Measurements from ENCODE around the gene PCED1A.
A peak's percentile ranks its signal among the peaks of the same experiment; 100 is the strongest.

Gene PCED1A

DNA sequence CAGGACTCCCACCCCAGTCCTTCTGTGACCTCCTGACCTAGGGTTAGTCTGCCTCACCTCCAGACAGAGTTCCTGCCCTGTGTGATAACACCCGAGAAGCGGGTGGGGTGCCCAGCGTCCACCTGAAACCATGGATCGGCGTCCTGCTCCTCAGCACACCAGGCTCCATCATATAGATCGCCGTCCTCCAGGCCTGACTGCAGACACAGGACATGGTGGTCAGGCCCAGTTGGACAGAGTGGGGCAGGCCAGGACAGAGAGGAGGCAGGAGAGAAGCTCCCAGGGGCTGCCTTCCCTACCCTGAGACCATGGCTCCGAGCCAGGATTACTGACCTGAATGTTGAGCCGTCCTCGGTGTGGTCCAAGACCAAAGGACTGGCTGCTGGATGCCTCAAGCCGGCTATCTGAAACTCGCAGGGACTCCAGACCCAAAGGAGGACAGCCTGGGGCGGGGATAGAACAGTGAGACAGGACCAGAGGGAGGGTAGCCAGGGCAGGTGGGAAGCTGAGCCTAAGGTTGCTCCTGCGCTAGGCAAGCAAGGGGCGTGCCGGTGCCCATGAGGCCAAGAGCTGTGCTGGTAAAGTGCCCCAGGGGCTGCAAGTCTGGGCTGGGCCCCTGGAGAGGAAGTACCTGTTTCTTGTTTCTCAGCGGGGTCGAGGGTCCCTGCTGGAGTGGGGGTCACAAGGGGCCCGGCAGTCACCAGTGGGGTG, 42.2 kb downstream of the PCED1A start:
- H3K4me2 ChIP-seq (ENCODE audit: low read depth, low read length, poor library complexity, severe bottlenecking), result peak overlapping the region; percentile 85
- peaks cover 37% of the 10 kb centered on the region for H4K20me1 ChIP-seq (ENCODE audit: insufficient read depth, low read length, poor library complexity, severe bottlenecking)
- peaks cover 50% of the 10 kb centered on the region for H3K79me2 ChIP-seq (ENCODE audit: insufficient read depth, low read length)
- peaks cover 9% of the 10 kb centered on the region; the same call in 1 of the 2 replicates for H3F3A ChIP-seq (ENCODE audit: low read depth)
- no peak overlapping the region for H2AFZ ChIP-seq (ENCODE audit: low read length)
- peaks cover 8% of the 10 kb centered on the region for H3K27me3 ChIP-seq (ENCODE audit: insufficient read depth, low read length, poor library complexity, severe bottlenecking)
- H3K9ac ChIP-seq (ENCODE audit: low read depth, low read length, poor library complexity, severe bottlenecking), result peak overlapping the region; percentile 98
- peaks cover 37% of the 10 kb centered on the region for H3K4me1 ChIP-seq (ENCODE audit: insufficient read depth, low read length, poor library complexity, severe bottlenecking)
- no peaks in the 10 kb centered on the region for H3K9me3 ChIP-seq (ENCODE audit: insufficient read depth, low read depth, low read length)
- H3K36me3 ChIP-seq (ENCODE audit: insufficient read depth, low read length), result peaks cover 53% of the 10 kb centered on the region; the same call in 1 of the 2 replicates
- TF ChIP-seq, protein P1, sequence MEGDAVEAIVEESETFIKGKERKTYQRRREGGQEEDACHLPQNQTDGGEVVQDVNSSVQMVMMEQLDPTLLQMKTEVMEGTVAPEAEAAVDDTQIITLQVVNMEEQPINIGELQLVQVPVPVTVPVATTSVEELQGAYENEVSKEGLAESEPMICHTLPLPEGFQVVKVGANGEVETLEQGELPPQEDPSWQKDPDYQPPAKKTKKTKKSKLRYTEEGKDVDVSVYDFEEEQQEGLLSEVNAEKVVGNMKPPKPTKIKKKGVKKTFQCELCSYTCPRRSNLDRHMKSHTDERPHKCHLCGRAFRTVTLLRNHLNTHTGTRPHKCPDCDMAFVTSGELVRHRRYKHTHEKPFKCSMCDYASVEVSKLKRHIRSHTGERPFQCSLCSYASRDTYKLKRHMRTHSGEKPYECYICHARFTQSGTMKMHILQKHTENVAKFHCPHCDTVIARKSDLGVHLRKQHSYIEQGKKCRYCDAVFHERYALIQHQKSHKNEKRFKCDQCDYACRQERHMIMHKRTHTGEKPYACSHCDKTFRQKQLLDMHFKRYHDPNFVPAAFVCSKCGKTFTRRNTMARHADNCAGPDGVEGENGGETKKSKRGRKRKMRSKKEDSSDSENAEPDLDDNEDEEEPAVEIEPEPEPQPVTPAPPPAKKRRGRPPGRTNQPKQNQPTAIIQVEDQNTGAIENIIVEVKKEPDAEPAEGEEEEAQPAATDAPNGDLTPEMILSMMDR (conservative IDR thresholded peaks at IDR 0.05; ENCODE audit: low read length), result no peak
- no peak for TF ChIP-seq EZH2phosphoT487 (IDR thresholded peaks at IDR 0.05; ENCODE audit: borderline replicate concordance)
- no peaks in the 10 kb centered on the region for H3K9me2 ChIP-seq (replicated peaks; ENCODE audit: low read depth, low read length)
- peak overlapping the region; percentile 77 for H3K4me3 ChIP-seq (ENCODE audit: low read length, poor library complexity, severe bottlenecking)

DNA sequence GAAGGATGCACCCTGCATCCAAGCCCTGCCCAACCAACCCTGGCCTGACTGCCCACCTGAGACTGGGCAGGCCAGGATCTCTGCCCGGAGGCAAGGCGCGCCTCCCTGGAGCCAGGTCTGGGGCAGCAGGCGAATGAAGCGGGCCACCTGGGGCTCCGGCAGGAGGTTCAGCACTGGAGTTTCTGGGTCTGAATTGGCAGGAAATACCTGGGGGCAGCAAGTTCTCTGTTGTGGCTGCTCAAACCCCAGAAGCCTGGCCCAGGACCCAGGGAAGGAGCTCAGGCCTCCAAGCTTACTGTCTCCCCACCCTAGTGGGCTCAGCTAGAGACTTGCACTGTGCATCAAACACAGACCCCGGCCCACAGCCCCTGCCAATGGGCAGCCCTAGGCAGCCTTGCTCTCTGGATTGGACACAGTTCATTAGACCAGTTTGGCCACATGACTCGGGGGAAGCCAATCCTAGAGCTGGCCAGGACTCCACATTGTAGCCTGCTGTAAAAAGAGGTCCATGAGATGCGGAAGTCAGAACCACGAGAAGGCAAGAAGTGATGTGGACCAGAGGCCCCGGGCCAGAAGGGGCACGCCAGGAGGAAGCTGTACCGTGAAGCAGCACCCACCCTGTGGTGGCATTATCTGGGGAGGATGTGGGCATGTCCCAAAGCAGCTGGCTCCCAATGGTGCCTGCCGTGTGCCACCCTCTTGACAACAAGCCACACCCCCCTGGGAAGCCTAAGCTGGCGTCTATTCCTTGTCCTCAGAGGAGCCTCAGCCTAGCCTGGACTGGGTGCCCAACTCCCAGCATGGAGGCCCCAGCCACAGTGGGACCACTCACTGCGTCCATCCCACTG, 43.1 kb downstream of the PCED1A start:
- peaks cover 37% of the 10 kb centered on the region for H4K20me1 ChIP-seq (ENCODE audit: insufficient read depth, low read length, poor library complexity, severe bottlenecking)
- no peak overlapping the region for H2AFZ ChIP-seq (ENCODE audit: low read length)
- H3K4me2 ChIP-seq (ENCODE audit: low read depth, low read length, poor library complexity, severe bottlenecking), result peak overlapping the region; percentile 85
- peaks cover 32% of the 10 kb centered on the region for H3K4me1 ChIP-seq (ENCODE audit: insufficient read depth, low read length, poor library complexity, severe bottlenecking)
- peak overlapping the region; percentile 98 for H3K9ac ChIP-seq (ENCODE audit: low read depth, low read length, poor library complexity, severe bottlenecking)
- TF ChIP-seq, protein P1 (conservative IDR thresholded peaks at IDR 0.05; ENCODE audit: low read length), result no peak
- TF ChIP-seq EZH2phosphoT487 (IDR thresholded peaks at IDR 0.05; ENCODE audit: borderline replicate concordance), result no peak
- no peaks in the 10 kb centered on the region for H3K9me3 ChIP-seq (ENCODE audit: insufficient read depth, low read depth, low read length)
- peaks cover 8% of the 10 kb centered on the region for H3K27me3 ChIP-seq (ENCODE audit: insufficient read depth, low read length, poor library complexity, severe bottlenecking)
- peaks cover 53% of the 10 kb centered on the region; the same call in 1 of the 2 replicates for H3K36me3 ChIP-seq (ENCODE audit: insufficient read depth, low read length)
- peak overlapping the region; percentile 77 for H3K4me3 ChIP-seq (ENCODE audit: low read length, poor library complexity, severe bottlenecking)
- peaks cover 9% of the 10 kb centered on the region; the same call in 1 of the 2 replicates for H3F3A ChIP-seq (ENCODE audit: low read depth)
- peaks cover 50% of the 10 kb centered on the region for H3K79me2 ChIP-seq (ENCODE audit: insufficient read depth, low read length)
- no peaks in the 10 kb centered on the region for H3K9me2 ChIP-seq (replicated peaks; ENCODE audit: low read depth, low read length)

DNA sequence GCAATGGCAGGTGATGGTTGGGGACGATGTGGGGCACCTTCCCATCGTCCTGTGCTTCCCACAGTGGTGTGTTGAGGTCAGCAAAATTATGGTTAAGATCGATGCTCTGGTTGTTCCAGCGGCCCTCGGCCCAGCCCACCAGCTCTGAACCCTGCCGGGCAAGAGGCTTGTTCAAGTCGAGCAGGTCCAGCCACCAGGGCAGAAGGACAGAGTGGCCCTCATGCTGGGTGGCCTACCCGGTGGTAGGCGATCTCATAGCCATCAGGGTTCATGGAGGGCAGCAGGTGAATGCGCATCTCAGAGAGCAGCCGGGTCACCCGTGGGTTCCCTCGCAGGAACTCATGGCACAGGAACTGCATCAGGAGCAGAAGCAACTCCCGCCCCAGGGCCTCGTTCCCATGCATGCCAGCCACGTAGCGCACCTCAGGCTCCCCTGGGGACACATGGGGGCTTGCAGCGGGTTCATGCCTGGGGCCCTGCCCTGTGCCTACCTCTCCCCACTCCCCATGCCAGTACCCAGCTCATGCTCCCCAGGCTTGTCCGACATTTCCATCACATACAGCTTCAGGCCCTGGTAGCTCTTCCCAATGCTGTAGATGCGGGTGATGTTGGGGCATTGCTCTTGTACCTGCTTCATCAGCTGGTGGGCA, 44.3 kb downstream of the PCED1A start:
- Histone ChIP-seq H2AFZ (ENCODE audit: low read length) (no peak overlapping the region), H3K4me2 (ENCODE audit: low read depth, low read length, poor library complexity, severe bottlenecking) (no peak overlapping the region), H3K9me3 (ENCODE audit: insufficient read depth, low read depth, low read length) (no peaks in the 10 kb centered on the region), H3K4me3 (ENCODE audit: low read length, poor library complexity, severe bottlenecking) (no peak overlapping the region), H3F3A (ENCODE audit: low read depth) (peaks cover 5% of the 10 kb centered on the region; the same call in 1 of the 2 replicates), H3K79me2 (ENCODE audit: insufficient read depth, low read length) (peaks cover 50% of the 10 kb centered on the region), H3K4me1 (ENCODE audit: insufficient read depth, low read length, poor library complexity, severe bottlenecking) (peaks cover 22% of the 10 kb centered on the region), H4K20me1 (ENCODE audit: insufficient read depth, low read length, poor library complexity, severe bottlenecking) (peaks cover 37% of the 10 kb centered on the region), H3K36me3 (ENCODE audit: insufficient read depth, low read length) (peaks cover 53% of the 10 kb centered on the region; the same call in 1 of the 2 replicates), H3K27me3 (ENCODE audit: insufficient read depth, low read length, poor library complexity, severe bottlenecking) (peaks cover 8% of the 10 kb centered on the region), H3K9ac (ENCODE audit: low read depth, low read length, poor library complexity, severe bottlenecking) (no peak overlapping the region), H3K9me2 (replicated peaks; ENCODE audit: low read depth, low read length) (no peaks in the 10 kb centered on the region)
- TF ChIP-seq EZH2phosphoT487 (IDR thresholded peaks at IDR 0.05; ENCODE audit: borderline replicate concordance), result no peak
- TF ChIP-seq, protein P1 (conservative IDR thresholded peaks at IDR 0.05; ENCODE audit: low read length), result no peak
